HG03432 (cell line): Measurements from ENCODE around the gene AKAP9.
"Not testable (repeated sequence)": the region's sequence is repeated elsewhere in the genome, so short reads cannot be mapped to it uniquely, and the experiment has no call there.

Experiments
- ATAC-seq: cut with Tn5 transposase; IDR thresholded peaks from one replicate; pipeline ENCODE4 v1.9.1; 2021; ENCODE audit warnings: mild to moderate bottlenecking, moderate library complexity; ENCODE audit not compliant: unreplicated experiment

AKAP9 gene

DNA sequence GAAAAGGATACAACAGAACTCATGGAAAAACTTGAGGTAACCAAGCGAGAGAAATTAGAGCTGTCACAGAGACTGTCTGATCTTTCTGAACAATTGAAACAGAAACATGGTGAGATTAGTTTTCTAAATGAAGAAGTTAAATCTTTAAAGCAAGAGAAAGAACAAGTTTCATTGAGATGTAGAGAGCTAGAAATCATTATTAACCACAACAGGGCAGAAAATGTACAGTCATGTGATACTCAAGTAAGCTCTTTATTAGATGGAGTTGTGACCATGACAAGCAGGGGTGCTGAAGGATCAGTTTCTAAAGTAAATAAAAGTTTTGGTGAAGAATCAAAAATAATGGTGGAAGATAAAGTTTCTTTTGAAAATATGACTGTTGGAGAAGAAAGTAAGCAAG lies 62.1 kb downstream of the AKAP9 start:
- no peak for ATAC-seq

GRCh38 chr7:92006046-92006445 lies 65.4 kb downstream of the AKAP9 start:
- ATAC-seq, result no peak

GRCh38 chr7:92010215-92010614 lies 69.6 kb downstream of the AKAP9 start:
- no peak for ATAC-seq

DNA sequence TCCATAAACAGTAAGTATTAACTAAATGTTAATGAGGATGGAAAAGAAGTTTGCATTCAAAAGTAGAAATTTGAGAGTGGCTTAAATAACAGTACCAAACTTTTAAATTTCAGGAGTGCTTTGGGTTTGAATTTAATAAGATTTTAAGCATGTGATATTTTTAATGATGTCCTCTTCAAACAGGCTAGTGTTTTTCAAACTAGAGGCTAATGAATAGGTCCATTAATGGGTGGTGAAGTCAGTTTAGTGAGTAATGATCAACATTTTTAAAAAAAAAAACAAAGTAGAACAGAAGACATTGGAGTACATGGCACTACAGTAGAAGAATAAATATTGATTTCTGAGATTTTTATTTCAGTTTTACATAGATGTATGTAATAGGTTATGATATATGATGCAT lies 72.9 kb downstream of the AKAP9 start:
- no peak for ATAC-seq

DNA sequence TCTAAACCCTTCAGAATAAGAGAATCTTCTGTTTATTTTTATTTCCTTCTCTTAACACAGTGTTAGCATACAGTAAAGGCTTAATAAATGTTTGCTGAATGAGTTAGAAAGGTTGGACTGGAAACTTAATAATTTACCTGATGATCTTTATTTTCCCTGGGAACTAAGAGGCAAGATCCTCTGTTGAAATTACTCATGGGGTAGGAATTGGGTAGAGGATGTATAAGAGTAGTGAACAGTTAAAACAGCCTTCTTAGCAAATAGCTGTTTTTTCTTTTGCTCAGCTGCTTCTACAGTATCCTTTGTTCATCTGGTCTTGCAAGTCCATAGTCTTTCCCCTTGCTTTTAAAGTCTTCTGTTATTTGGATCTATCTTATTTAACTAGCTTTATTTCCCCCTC lies 80.0 kb downstream of the AKAP9 start:
- ATAC-seq, result no peak

DNA sequence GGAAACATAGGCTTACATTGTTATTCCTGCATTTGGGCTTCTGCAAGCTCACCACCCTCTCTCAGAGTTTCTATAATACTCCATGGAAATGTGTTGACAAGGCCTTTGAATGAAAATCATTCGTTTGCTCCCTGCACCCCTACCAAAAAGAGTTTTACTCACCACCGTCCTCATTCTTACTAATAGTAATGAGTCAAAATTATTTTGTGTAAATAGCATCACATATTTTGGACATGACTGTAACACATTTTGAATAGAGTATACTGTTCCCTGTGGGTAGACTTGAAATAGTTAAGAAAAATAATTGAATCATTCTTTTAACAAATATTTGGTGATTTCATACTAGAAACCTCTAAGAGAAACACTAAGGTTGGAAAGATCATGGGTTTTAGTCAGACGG lies 84.6 kb downstream of the AKAP9 start:
- ATAC-seq, result no peak

GRCh38 chr7:92026635-92027034 lies 86.0 kb downstream of the AKAP9 start:
- not testable (repeated sequence) for ATAC-seq

DNA sequence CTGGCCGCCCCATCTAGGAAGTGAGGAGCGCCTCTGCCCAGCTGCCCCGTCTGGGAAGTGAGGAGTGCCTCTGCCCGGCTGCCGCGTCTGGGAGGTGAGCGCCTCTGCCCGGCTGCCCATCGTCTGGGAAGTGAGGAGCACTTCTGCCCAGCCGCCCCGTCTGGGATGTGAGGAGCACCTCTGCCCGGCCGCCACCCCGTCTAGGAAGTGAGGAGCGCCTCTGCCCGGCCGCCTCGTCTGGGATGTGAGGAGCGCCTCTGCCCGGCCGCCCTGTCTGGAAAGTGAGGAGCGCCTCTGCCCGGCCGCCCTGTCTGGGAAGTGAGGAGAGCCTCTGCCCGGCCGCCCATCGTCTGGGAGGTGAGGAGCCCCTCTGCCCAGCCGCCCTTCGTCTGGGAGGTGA lies 86.5 kb downstream of the AKAP9 start:
- not testable (repeated sequence) for ATAC-seq

DNA sequence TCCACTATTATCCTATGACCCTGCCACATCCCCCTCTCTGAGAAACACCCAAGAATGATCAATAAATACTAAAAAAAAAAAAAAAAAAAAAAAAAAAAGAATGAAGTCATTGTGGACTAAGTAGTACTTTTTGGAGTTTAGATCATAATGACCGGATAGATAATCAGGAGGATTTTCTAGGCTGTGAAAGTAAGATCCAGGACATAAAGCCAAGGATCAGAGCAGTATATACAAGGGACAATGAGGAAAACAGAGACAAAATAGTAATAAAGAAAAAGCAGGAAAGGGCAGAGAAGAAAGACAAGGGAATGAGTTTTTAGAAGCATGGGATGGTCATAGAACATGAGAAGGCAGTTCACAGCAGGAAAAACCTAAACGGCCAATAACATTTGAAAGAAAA lies 87.6 kb downstream of the AKAP9 start:
- no peak for ATAC-seq

GRCh38 chr7:92028686-92029085 lies 88.0 kb downstream of the AKAP9 start:
- ATAC-seq, result no peak

DNA sequence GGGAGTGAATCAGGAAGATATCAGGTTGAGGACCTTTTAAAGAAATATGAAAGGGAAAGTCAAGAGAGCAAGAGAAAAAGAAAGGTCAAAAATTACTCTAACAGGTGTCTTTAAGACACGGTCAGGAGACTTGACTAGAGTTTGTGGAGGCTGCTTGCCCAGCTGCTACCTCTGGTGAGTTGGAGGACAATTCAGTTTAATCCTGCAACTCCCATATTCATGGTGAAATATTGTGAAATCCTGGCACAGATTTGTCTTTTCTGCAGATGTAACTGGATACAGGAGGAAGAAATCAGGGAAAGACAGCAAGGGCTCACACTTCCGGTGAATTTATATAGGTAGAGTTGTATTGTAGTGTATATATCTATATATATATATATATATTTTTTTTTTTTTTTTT lies 93.5 kb downstream of the AKAP9 start:
- ATAC-seq, result no peak

GRCh38 chr7:92035576-92035975 lies 94.9 kb downstream of the AKAP9 start:
- ATAC-seq, result no peak

GRCh38 chr7:92039900-92040299 lies 99.2 kb downstream of the AKAP9 start:
- no peak for ATAC-seq

DNA sequence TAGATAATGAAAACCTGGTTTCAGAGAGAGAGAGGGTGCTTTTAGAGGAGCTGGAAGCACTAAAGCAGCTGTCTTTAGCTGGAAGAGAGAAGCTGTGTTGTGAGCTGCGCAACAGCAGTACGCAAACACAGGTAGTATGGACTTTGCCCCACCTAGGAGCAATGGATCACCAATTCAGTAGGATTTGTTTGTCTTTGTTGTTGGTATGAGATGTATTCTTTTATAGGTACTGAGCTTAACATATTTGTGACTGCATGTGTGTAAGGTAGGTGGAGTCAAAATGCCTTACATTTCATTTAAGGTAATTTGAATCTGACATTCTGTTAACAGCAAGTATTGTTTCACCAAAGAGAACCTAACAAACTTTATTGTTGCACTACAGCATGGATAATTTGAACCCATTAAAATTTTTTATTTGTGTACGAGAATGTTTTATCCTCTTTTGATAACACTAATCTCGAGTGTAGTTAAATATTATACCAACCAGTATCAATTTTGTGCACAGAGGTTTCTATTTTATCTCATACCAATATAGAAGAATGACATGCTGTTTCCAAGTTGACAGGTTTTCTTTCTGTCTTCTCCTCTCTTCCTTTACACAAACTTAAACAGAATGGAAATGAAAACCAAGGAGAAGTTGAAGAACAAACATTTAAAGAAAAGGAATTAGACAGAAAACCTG lies 101.5 kb downstream of the AKAP9 start:
- no peak for ATAC-seq

- no peak for ATAC-seq
Observed at GRCh38 chr7:92043098-92043497, 102.4 kb downstream of the AKAP9 start.

- ATAC-seq, result no peak
Observed at GRCh38 chr7:92043637-92044036, 103.0 kb downstream of the AKAP9 start.

DNA sequence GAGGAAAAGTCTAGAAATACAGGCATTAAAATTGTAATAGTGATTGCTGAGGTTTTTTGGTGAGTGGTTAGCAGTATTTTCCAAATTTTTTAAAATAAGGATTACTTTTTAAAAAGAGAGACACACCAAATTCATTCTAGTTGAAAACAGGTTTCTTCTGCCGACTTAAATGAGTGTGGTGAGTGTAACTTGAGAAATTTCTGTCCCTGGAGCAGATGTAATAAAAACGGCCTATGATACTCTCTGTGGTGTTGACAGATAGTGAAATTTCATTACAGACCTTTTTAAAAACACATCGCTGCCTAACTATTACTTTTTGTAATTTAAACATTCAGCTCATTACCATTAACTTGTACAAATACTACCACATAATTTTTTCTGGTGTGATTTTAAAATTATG lies 103.5 kb downstream of the AKAP9 start:
- ATAC-seq, result no peak

DNA sequence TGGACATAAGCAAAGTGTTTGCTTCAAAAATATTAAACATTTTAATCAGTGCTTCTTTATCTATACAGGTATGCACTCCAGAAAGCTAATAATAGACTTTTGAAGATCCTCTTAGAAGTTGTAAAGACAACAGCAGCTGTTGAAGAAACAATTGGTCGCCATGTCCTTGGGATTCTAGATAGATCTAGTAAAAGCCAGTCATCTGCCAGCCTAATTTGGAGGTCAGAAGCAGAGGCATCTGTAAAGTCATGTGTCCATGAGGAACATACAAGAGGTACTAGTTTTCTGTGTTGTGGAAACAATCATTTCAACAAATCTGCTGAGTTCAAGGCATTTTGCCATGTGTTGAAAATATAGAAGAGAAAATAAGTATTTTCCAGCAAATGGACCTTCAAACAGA lies 104.3 kb downstream of the AKAP9 start:
- ATAC-seq, result no peak

DNA sequence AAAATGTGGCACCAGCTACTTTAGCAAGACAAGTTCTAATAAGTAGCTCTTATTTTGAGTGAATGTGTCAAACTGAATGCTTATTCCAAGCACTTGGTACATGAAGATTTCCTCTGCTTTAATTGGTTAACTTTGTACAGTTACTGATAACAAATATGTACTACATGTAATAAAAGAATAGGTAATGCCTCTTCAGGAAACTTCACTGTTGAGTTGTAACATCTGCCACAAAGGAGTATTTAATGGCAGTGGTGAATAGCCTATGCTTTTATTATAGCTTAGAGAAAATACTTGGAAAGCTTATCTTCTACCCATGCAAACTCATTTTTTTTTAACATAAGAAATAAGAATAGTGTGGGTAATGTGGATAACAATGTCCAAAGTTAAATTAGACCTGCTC lies 111.0 kb downstream of the AKAP9 start:
- no peak for ATAC-seq

DNA sequence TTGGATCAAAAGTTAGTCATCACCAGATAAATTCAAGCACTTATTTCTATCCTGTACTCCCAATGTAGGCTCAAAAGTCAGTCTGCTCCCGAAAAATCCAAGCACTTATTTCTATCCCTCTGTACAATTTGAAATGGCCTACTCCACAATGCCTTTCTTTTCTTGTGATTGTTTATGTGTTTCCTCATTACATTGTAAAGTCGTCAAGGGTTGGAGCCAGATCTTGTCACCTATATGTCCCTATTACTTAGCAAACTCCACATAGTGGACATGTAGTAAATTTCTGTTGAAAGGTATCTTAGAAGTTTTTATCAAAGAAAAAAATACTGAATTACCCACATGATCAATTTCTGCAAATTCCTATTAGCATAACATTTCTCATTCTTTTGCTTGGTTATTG lies 111.5 kb downstream of the AKAP9 start:
- ATAC-seq, result no peak

DNA sequence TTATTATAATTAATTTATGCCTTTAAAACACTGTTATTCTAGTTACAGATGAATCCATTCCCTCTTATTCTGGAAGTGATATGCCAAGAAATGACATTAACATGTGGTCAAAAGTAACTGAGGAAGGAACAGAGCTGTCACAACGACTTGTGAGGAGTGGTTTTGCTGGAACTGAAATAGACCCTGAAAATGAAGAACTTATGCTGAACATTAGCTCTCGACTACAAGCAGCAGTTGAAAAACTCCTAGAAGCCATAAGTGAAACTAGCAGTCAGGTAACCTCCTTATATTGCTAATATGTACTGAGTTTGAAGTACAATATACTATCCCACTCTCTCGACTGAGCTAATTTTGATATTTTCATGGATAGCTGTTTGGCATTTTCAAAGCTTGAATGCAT lies 112.0 kb downstream of the AKAP9 start:
- no peak for ATAC-seq

DNA sequence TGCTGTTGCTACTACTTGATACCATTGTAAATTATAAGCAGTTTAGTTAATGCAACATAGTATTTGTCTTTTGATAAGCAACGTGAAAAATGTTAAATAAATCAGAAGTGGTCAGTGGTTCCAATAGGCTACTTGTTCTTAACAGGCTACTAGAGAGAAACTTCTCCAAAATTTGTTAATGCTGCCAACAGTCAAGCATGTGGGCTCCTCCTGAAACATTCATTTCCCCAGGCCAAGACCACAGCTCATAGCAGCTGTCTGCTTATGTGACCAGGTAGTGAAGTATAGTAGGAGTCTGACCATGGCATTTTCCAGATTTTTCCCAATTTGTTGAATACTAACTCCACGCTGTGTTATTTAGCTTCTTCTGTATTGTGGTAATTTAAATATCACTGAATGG lies 112.7 kb downstream of the AKAP9 start:
- no peak for ATAC-seq

GRCh38 chr7:92056286-92056685 lies 115.6 kb downstream of the AKAP9 start:
- no peak for ATAC-seq
